ENCODE results near the gene ACBD6.
A peak's percentile ranks its signal among the peaks of the same experiment; 100 is the strongest.
"Not testable (repeated sequence)": the region's sequence is repeated elsewhere in the genome, so short reads cannot be mapped to it uniquely, and the experiment has no call there.

ACBD6 gene, protein sequence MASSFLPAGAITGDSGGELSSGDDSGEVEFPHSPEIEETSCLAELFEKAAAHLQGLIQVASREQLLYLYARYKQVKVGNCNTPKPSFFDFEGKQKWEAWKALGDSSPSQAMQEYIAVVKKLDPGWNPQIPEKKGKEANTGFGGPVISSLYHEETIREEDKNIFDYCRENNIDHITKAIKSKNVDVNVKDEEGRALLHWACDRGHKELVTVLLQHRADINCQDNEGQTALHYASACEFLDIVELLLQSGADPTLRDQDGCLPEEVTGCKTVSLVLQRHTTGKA

DNA sequence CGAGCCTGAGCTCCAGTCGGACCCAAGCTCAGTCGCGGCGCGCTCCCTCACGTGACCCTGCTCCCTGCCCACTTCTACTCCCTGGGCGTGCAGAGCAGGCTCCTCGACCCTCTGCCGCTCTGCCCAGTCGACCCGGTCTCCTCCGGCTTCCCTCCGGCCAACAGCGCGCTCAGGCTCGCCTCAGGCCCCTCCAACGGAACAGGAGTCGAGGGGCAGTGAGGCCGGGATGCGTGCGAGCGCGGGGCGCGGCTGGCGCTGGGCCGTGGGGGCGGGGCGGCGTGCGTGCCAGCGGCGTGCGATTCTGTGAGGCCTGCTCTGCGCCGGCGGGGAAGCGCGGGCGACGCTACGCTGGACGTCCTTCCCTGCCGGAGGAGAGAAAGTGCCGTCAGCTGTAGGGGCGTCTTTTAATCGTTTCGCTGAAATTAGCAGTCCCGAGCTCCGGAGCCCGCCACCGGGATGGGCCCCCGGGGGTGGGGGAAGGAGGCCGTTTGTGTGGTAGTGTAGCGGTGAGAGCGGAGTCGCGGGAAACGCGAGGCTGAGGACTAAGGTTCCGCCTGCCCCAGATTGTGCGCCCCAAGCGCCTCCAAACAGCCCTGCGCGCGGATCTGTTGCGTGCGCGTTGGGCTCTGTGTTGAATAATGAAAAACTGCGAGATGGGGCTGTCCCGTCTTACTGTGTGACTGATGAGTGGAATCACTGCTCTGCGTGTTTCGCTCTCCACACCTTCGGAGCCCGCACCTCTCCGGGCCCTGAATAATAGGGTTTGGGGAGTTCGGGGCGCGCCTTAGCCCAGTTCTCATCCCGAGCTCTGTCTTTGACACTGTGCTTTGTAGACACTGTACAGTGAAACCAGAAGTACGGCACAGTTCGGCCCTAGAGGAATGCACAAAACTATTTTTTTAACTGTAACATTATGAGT is at the start of gene ACBD6:
TSS of gene ACBD6 (minus strand) at position 217 of the 919 bp plus-strand sequence. CDS start 311 bp downstream, outside the sequence.
- H3K4me3 ChIP-seq (ENCODE audit: low read depth, low read length) = peak within 1 kb of the TSS; percentile 91
- no peaks in the 10 kb centered on the region for H3K9me3 ChIP-seq (ENCODE audit: control insufficient read depth, insufficient read depth, low read length)
- H3K36me3 ChIP-seq (ENCODE audit: control insufficient read depth, insufficient read depth, low read length) = no peaks in the 10 kb centered on the region
- peaks cover 3% of the 10 kb centered on the region for H3K4me1 ChIP-seq (ENCODE audit: control insufficient read depth, insufficient read depth, low read length)
- peaks cover 5% of the 10 kb centered on the region for H3K27me3 ChIP-seq (ENCODE audit: control insufficient read depth, insufficient read depth, low read length)
- H3K9ac ChIP-seq (ENCODE audit: low read depth, low read length) = peak within 1 kb of the TSS; percentile 93

DNA sequence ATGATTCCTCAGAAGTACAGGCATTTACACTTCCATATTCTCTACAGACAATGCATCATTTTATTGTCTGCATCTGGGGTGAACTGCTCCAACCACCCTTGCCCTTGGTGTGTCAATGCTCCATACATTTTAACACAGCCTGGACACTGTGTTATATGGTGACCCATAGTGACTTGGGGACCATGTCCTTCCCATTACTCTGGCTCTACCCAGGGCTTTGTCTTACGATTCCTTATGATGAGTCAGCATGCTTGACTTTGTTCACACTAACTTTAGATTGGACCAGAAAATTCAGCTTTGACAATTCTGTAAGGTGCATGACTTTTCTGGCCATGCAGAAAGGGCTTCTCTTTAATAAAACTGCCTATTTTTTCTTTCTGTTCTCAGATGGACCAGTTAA is 49.6 kb upstream of the ACBD6 start:
- Histone ChIP-seq H3K9ac (ENCODE audit: low read depth, low read length) (no peak overlapping the region), H3K36me3 (ENCODE audit: control insufficient read depth, insufficient read depth, low read length) (no peaks in the 10 kb centered on the region), H3K4me3 (ENCODE audit: low read depth, low read length) (no peak overlapping the region), H3K4me1 (ENCODE audit: control insufficient read depth, insufficient read depth, low read length) (no peaks in the 10 kb centered on the region), H3K27me3 (ENCODE audit: control insufficient read depth, insufficient read depth, low read length) (no peaks in the 10 kb centered on the region), H3K9me3 (ENCODE audit: control insufficient read depth, insufficient read depth, low read length) (no peaks in the 10 kb centered on the region)

DNA sequence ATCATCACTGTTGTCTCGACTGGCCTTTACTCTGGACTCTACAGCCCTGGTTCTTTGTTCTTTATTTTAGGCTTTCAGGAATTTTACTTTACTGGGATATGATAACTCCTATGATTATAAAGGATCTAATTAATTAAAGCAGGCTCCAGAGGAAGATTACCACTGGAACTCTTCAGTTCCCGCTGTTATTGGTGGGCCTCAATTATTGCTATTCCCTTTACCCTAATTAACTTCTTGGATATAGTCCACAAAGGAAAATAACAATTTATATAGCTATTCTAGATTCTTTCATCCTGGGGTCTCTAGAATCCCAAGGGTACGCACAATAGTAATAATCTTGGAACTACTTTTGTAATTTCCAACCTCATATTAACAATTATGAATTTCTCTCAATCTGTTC is 47.9 kb upstream of the ACBD6 start:
- Histone ChIP-seq H3K9ac (ENCODE audit: low read depth, low read length) (no peak overlapping the region), H3K36me3 (ENCODE audit: control insufficient read depth, insufficient read depth, low read length) (no peaks in the 10 kb centered on the region), H3K27me3 (ENCODE audit: control insufficient read depth, insufficient read depth, low read length) (no peaks in the 10 kb centered on the region), H3K4me1 (ENCODE audit: control insufficient read depth, insufficient read depth, low read length) (no peaks in the 10 kb centered on the region), H3K4me3 (ENCODE audit: low read depth, low read length) (no peak overlapping the region), H3K9me3 (ENCODE audit: control insufficient read depth, insufficient read depth, low read length) (no peaks in the 10 kb centered on the region)

DNA sequence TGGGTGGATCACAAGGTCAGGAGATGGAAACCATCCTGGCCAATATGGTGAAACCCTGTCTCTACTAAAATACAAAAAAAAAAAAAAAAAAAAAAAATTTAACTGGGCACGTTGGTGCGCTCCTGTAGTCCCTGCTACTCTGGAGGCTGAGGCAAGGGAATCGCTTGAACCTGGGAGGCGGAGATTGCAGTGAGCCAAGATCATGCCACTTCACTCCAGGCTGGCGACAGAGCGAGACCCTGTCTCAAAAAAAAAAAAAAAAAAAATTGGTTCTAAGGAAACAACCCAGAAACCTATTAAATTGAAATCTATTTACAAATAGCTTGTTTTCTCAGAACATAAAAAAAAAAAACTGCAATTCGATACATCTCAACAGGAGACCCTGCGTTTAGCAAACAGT is 47.4 kb upstream of the ACBD6 start:
- not testable (repeated sequence) for H3K4me1 ChIP-seq (ENCODE audit: control insufficient read depth, insufficient read depth, low read length); H3K27me3 ChIP-seq (ENCODE audit: control insufficient read depth, insufficient read depth, low read length); H3K36me3 ChIP-seq (ENCODE audit: control insufficient read depth, insufficient read depth, low read length); H3K4me3 ChIP-seq (ENCODE audit: low read depth, low read length); H3K9ac ChIP-seq (ENCODE audit: low read depth, low read length); H3K9me3 ChIP-seq (ENCODE audit: control insufficient read depth, insufficient read depth, low read length)

DNA sequence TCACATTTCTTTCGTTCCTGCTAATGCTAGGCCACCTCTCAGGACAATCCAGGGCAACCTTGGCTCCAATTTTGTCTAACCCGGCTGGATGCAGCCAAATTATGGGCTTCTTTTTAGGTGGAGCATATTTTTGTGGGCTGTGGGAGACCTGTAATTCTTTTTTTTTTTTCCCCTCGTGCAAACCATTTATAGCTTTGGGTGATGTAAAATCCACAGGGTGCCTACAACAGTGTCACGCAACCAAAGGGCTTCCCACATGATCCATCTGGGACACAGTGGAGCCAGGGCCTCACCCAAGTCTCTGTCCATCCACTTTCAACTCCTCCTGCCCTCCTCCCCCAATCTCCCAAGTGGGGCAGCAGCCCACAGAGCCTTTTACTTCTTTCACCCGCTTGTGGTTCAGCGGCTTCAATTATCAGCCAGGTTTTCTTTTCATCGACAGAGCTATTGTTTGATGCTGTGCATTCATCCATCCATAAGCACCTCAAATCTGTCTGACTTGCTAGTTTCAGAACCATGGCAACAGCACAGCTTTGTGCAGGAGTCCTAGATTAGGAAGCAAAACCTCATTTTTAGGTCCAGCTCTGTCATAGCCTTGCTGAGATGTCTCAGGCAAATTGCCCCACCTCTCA is 46.4 kb upstream of the ACBD6 start:
- Histone ChIP-seq H3K9ac (ENCODE audit: low read depth, low read length) (no peak overlapping the region), H3K9me3 (ENCODE audit: control insufficient read depth, insufficient read depth, low read length) (no peaks in the 10 kb centered on the region), H3K4me3 (ENCODE audit: low read depth, low read length) (no peak overlapping the region), H3K4me1 (ENCODE audit: control insufficient read depth, insufficient read depth, low read length) (no peaks in the 10 kb centered on the region), H3K36me3 (ENCODE audit: control insufficient read depth, insufficient read depth, low read length) (no peaks in the 10 kb centered on the region), H3K27me3 (ENCODE audit: control insufficient read depth, insufficient read depth, low read length) (no peaks in the 10 kb centered on the region)

DNA sequence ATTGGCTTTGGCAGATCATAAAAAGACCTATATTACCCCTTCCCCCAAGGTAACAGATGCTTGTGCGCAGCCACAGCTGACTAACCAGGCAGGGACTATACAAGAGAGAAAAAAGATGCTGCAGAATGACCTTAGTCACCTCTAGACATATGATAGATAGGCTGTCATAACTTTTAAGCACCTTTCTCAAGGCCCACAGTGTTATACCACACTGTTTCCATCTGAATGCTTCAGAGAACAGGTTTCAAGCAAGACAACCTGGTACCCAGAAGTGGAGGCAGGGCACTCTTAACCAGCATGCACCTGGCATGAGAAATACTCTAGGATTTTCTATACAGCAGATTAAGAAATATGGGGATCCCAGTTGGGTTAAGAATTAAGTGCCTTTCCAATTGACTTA is 43.6 kb upstream of the ACBD6 start:
- Histone ChIP-seq H3K36me3 (ENCODE audit: control insufficient read depth, insufficient read depth, low read length) (no peaks in the 10 kb centered on the region), H3K27me3 (ENCODE audit: control insufficient read depth, insufficient read depth, low read length) (no peaks in the 10 kb centered on the region), H3K4me3 (ENCODE audit: low read depth, low read length) (no peak overlapping the region), H3K9me3 (ENCODE audit: control insufficient read depth, insufficient read depth, low read length) (no peaks in the 10 kb centered on the region), H3K4me1 (ENCODE audit: control insufficient read depth, insufficient read depth, low read length) (peaks cover 4% of the 10 kb centered on the region), H3K9ac (ENCODE audit: low read depth, low read length) (no peak overlapping the region)

DNA sequence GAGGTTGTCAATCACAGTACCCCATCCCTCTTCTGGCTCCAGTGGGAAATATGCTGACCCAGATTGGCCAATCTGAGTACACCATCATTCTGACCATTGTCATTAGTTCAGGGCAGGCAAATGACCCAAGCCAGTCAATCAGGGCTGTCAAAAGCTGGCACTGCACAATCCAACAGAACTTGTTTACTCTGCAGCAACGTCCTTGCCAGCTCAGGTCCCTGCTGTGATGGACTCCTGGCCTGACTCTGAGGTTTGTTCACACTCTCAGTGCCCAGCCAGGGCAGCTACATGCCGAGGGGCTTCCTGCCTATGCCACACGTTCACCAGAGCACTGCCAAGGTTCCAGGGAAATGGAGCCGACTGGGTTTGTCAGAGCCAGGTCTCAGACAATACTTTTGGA is 41.7 kb upstream of the ACBD6 start:
- Histone ChIP-seq H3K9me3 (ENCODE audit: control insufficient read depth, insufficient read depth, low read length) (no peaks in the 10 kb centered on the region), H3K4me3 (ENCODE audit: low read depth, low read length) (no peak overlapping the region), H3K36me3 (ENCODE audit: control insufficient read depth, insufficient read depth, low read length) (no peaks in the 10 kb centered on the region), H3K27me3 (ENCODE audit: control insufficient read depth, insufficient read depth, low read length) (no peaks in the 10 kb centered on the region), H3K4me1 (ENCODE audit: control insufficient read depth, insufficient read depth, low read length) (peaks cover 4% of the 10 kb centered on the region), H3K9ac (ENCODE audit: low read depth, low read length) (no peak overlapping the region)

DNA sequence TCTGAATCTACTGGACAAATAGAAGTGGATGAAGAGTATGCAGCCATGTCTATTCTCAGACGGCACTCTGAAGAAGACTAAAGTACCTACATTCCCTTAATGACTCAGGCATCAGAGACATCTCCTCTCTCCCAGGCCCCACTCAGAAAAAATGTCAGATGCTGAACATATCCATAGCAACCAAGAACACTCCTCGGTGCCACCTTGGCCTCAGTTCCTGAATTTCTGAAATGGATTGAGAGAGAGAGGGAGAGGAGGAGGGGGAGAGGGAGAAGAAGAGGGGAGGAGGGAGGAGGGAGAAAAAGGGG is 40.4 kb upstream of the ACBD6 start:
- Histone ChIP-seq H3K9ac (ENCODE audit: low read depth, low read length) (no peak overlapping the region), H3K27me3 (ENCODE audit: control insufficient read depth, insufficient read depth, low read length) (no peaks in the 10 kb centered on the region), H3K9me3 (ENCODE audit: control insufficient read depth, insufficient read depth, low read length) (no peaks in the 10 kb centered on the region), H3K36me3 (ENCODE audit: control insufficient read depth, insufficient read depth, low read length) (no peaks in the 10 kb centered on the region), H3K4me3 (ENCODE audit: low read depth, low read length) (no peak overlapping the region), H3K4me1 (ENCODE audit: control insufficient read depth, insufficient read depth, low read length) (peaks cover 4% of the 10 kb centered on the region)

DNA sequence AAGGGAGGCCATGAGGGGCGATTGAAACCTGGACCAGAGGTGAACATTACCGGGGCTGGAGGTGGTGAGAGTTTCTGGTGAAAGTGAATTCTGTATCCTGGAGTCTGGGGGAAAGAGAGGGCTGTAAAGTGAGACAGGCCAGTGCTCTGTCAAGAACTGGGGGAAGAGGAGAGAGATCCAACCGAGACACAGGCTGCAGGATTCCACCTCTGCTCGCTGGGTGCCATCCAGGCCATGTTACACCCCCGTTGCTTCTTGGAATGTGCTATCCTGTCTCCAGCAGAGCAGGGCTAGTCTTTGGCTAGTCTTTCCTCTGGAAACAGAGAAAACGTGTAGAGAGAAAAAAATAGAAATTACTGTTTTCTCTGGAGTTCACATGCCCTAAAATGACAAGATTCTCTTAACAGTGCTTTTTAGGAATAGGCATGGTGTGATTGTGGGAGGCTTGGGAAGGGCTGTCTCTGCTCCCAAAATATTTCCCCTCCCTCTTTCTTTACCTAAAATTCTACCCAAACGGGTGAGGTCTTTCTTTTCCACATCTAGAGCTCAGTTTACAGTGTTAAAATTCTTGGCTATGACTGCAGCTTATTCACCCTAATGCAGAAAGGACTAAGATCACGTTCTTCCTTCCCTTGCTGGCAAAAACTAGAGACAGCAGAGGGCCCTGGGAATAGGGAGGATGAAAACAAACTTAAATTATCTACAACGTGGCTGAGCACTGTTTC is 39.9 kb upstream of the ACBD6 start:
- no peak overlapping the region for H3K9ac ChIP-seq (ENCODE audit: low read depth, low read length)
- no peak overlapping the region for H3K4me3 ChIP-seq (ENCODE audit: low read depth, low read length)
- H3K9me3 ChIP-seq (ENCODE audit: control insufficient read depth, insufficient read depth, low read length) = no peaks in the 10 kb centered on the region
- no peaks in the 10 kb centered on the region for H3K27me3 ChIP-seq (ENCODE audit: control insufficient read depth, insufficient read depth, low read length)
- H3K4me1 ChIP-seq (ENCODE audit: control insufficient read depth, insufficient read depth, low read length) = peaks cover 4% of the 10 kb centered on the region
- H3K36me3 ChIP-seq (ENCODE audit: control insufficient read depth, insufficient read depth, low read length) = no peaks in the 10 kb centered on the region

DNA sequence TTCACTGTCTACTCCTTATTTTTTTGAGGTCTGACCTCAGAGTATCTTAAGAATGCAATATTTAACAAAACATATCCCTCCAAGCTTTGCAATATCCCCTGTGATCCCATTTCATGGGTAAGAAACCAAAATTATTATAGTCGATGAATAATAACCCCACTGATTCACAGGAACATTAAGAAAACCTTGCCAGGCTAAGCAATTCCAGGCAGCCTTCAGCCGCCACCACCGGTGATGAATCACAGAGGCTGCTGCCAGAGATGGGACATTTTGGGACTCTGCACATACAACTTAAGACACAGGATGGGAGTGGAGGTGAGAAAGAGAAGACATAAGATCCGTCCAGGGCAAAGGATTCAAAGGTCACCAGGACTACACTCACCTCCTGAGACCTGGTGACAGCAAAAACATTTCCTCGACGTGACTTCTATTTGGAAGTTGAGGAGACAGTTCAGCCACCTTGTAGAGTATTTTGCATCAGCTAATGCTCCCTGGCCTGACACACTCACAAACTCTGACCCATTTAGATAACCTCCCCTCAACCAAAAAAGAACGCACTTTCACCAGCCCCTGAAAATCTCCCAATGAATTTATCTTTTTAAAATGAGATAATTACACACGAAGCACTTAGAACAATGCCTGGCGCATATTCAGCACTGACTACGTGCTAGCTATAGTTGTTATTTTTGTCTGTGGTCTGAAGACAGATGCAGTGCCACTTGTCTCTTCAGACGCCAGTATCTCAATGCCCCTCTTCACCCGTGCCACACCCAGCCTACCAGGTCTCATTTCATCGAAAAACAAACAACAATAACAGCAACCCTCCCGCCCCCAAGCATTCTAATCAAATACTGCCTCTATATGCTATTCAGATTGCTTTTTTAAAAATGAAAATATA is 38.6 kb upstream of the ACBD6 start:
- H3K4me1 ChIP-seq (ENCODE audit: control insufficient read depth, insufficient read depth, low read length) = peaks cover 4% of the 10 kb centered on the region
- H3K9me3 ChIP-seq (ENCODE audit: control insufficient read depth, insufficient read depth, low read length) = no peaks in the 10 kb centered on the region
- no peaks in the 10 kb centered on the region for H3K27me3 ChIP-seq (ENCODE audit: control insufficient read depth, insufficient read depth, low read length)
- H3K4me3 ChIP-seq (ENCODE audit: low read depth, low read length) = no peak overlapping the region
- H3K9ac ChIP-seq (ENCODE audit: low read depth, low read length) = no peak overlapping the region
- H3K36me3 ChIP-seq (ENCODE audit: control insufficient read depth, insufficient read depth, low read length) = no peaks in the 10 kb centered on the region

DNA sequence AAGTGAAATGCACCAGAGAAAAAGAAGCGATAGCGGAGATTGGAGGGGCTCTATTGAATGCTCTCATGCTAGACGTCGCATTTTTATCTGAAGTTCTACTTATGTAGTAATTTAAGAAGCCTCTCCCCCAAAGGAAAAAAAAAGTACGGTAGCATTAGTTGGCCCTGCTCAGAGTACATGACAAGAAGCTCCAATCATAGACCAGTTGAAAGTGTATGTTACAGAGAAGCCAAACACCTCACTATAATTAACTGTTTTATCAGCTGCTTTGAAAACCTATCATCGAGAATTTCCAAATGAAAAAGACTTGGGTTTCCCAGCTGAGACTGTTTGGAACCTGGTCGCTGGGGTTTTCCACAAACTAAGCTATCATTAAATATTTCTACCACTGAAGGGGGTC is 36.8 kb upstream of the ACBD6 start:
- Histone ChIP-seq H3K9me3 (ENCODE audit: control insufficient read depth, insufficient read depth, low read length) (no peaks in the 10 kb centered on the region), H3K27me3 (ENCODE audit: control insufficient read depth, insufficient read depth, low read length) (no peaks in the 10 kb centered on the region), H3K4me1 (ENCODE audit: control insufficient read depth, insufficient read depth, low read length) (peaks cover 4% of the 10 kb centered on the region), H3K4me3 (ENCODE audit: low read depth, low read length) (no peak overlapping the region), H3K36me3 (ENCODE audit: control insufficient read depth, insufficient read depth, low read length) (no peaks in the 10 kb centered on the region), H3K9ac (ENCODE audit: low read depth, low read length) (no peak overlapping the region)
